Measurements from ENCODE around the gene FGF14.
"Not testable (repeated sequence)": the region's sequence is repeated elsewhere in the genome, so short reads cannot be mapped to it uniquely, and the experiment has no call there.

FGF14 gene

DNA sequence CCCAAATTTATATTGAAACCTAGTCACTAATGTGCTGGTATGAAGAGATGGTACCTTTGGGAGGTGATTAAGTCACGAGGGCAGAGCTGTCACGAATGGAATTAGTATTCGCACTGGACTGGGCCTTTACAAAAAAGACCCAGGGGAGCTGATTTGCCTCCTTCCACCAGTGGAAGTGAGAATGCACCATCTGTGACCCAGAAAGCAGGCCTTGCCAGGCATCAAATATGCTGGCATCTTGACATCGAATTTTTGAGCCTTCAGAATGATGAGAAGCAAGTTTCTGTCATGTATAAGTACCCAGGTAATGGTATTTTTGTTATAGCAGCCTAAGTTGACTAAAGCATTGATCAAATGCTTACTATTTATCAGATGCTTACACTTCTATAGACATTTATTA is 373.6 kb downstream of the FGF14 start:
- DNase-seq, result no peak

DNA sequence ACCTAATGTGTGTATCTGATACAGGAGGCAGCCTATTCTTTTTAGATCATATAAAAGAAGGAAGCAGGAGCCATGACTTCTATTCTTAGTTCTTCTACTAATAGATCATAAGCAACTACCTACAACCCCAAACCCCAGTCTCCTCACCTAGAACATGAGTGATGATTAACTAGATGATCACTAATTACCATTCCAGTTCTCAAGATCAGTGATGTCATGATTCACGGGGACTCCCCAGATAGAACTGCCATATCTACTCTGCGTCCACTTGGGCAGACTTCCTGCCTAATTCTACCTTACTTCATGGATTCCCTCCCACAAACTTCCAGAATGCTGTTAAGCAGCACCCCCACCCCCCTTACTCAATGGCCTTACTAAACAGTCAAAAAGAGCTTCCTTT is 380.1 kb downstream of the FGF14 start:
- DNase-seq, result no peak

DNA sequence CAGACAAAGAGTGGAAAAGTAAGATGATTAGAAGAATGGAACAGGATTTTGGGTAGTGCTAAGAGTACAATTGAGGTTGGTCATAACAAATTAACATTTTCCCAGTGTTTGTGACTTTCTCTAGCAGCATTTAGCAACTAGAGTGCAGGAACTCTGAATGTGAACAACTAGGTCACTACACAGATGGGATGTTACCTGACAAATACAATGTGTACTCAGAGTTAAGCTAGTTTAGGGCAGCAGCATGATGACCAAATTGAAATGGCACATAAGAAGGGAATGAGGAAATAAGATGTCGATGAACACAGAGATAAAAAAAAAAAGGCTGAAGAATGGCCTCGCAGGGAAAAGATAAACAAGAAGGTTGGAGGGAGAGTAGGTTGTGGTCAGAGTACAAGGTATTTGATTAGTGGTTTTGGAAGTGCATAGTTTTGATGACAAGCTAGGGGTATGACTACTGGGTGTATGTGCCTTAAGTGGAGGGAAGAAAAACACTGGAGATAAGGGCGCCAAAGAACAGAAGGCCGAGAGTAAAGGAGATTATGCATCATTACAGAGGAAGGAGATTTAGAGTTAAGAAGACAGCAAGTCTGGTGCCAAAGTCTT is 381.1 kb downstream of the FGF14 start:
- DNase-seq, result no peak

DNA sequence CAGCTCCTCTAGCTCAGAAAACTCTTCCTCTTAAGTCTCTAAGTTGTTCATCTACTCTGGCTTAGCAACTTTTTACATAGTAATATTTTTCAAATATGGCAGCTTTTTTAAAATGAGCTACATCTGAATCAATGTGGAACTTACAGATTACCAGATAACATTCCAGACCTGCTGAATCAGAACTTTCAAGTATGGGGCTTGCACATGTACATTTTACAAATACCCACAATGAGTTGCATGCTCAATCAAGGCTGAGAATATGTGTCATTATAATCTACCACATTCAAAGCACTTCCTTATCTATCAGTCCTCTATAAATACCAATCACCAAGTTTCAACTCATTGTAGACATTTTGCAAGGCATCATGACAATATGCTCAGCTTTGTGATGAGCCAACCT is 383.1 kb downstream of the FGF14 start:
- DNase-seq, result no peak

DNA sequence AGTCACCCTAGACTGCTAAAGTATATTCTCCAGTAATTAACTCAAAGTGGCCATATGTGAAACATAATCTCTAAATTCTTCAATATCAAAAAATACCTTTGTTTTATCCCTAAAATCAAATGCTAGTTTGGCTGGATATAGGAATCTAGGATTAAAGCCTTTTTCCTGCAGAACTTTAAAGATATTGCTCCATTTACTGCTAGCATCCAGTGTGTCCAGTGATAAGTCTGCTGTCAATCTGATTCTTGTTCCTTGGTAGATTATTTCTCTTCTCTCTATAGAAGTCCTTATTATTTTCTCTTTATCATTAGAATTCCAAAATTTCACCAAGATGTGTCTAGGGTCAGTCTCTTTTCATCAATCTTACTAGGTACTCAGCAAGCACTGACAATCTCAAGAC is 384.6 kb downstream of the FGF14 start:
- no peak for DNase-seq

DNA sequence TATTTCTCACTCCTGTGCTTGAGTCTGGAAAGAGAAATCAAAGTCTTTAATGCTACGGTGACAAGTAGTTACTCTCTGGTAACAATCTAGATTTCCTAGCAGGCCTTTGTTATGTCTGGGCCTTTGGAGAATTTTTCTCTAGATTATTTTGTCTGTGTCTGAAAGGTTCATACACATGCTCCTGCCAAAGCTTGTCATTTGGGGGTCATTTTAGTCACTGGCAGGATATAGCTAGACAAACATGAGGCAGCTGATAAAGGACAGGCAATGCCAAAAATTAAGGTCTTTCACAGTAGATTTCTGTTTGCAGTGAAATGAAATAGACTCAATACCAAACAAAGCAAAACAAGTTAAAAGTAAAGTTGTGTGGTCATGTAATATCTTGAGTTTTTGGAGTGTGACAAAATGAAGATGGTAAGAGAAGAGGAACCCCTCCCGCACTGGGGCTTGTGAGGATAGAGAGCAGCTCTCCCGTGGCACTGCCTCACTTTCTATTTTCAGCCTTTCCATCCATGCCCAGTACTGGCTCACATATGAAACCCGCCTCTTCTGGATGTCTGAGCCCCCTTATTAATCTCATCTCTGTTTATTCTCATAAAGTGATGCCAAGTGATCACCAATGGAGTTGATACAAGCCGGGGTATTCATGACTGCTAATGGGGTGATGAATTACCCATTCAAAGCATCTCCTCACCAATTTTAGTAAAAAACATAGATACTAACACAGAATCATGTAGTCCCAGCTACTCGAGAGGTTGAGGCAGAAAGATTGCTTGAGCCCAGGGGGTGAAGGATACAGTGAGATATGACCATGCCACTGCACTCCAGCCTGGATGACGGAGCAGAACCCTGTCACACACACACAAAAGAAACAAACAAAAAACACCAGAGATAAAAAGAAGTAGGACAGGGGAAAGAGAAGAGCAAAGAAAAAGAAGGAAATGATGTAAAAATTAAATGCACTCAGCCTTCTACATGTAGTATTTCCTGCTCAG is 389.3 kb downstream of the FGF14 start:
- DNase-seq, result no peak

DNA sequence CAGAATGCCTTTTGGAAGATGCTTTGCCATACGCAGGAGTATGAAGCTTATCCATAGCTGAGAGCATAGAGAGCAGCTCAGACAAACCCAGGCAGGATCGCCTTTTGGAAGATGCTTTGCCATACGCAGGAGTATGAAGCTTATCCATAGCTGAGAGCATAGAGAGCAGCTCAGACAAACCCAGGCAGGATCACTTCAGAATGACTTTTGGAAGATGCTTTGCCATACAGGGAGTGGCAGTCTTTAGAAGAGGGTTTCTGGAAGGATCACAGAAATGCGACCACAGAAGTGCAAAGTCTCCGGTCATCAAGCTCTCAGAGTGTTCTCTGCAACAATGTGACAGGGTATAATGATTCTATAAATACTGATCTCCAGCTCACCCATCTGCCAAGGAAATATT is 390.4 kb downstream of the FGF14 start:
- DNase-seq, result not testable (repeated sequence)

DNA sequence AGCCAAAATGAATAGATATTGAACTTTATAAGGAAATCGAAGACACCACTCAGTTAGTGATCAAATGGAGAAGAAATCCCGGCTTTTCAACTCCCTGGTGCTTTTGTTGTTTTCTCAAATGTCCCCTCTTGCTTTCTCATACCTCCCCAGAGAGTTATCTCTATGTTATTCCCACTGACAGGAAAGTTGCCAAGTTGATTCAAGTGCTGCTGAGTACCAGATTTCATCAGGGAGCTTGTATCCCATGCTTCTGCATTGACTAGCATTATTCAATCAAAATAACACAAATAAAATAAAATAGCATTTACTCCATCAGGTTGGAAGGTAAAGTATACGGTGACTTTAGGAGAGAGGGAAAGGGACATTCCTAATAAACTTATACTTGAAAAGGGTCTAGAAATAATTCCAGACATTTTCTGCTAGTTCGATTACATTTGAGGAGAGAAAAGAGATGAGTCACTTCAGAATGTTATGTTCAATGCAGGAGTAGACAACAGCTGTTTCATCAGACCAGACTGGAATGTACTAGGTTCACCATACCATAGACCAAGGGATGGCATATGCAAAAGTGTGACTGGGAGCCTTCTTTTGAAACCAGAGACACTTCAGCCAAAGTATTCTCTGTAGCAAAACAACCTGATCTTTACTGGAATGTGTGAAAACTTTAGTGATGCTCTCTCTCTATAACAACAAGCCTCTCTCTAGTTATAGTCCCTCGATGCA is 397.8 kb downstream of the FGF14 start:
- no peak for DNase-seq

DNA sequence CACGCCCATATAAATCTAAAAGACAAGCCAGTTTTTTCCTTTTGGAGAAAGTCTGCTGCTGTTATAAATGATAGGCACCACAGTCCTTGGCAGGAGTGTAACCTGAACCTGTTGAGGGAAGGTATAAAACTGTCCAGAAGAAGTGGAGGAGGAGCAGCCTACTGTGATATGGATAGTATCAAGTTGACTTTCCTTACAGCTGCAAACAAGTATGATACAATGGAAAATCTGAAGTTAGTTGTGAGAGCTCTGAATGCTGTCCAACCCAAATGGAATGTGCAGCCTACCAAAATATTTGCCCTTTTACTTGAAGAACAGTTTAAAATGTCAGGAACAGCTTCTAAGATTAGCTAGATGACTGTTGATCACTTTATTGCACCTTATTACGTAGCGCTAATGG is 399.6 kb downstream of the FGF14 start:
- DNase-seq, result no peak

DNA sequence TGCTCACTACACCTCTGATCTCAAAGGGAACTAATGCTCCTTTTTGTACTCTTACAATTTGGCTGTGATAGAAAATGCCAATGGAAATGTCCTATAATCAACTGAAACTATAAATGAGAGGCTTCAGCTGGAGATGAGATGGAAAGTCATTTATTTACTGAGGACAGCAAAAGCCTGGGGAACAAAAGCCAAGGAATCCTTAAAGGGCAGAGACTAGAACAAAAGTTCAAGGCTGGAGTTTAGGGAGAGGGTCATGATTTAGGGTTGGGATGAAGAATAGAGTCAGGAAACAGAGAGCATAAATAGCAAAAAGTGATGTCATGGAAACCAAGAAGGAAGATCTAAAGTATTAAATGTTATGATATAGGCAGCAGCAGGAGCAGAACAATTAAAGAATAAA is 401.1 kb downstream of the FGF14 start:
- no peak for DNase-seq

DNA sequence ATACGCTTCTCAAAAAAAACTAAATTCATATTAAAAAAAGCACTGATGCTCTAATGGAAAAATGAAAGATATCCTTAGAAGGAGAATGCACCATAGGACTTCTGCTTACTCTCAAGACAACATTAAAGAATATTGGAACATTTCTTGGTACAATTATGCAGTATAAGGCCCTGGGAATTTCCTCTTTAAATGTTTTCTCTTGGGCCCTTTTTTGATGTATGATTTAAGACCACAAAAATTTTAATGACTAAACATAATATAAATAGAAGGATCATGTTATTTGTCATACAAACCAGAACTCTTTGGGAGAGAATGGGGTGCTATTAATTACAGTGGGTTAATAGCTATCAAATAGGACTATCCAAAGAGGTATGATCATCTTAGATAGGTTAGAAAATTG is 403.7 kb downstream of the FGF14 start:
- no peak for DNase-seq

DNA sequence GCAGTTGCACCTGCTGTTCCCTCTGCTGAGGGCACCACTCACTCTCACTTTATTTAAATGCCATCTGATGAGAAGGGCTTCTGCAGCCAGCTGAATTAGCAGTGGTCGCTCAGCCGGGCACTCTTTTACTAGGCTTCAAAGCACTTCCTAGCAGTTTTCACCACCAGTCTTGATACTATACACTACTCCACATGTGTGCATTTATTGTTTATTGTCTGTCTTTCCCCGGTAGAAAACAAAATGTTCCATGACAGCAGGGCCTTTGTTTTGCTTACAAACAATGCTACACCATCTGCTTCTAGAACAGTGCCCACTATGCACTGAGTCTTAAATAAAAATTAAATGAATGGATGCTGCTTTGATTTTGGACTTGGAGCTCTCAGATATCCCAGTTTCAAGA is 404.9 kb downstream of the FGF14 start:
- no peak for DNase-seq

DNA sequence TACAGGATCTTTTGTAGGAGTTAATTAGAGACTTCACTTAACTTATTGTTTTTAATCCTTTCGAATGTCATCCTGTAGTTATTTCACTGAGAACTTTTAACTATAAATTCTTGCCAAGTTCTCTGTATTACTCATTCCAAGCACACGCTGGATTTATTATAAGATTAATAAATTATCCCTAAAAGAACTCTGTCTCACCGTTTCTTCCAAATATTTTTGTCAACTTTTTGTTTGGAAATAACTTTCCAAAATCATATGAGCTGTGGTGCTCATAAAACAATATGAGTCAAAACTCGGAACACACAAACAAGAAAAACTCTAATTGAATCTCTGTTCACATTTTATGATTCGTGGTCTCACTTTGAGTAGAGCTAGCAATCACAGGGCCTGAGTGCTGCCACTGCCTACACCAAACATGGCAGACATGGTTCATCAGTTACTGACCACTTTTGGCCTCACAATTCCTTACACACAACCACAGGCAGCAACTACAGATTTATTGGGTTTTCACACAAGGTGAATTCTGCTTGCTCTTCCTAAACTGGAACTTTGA is 412.0 kb downstream of the FGF14 start:
- no peak for DNase-seq

DNA sequence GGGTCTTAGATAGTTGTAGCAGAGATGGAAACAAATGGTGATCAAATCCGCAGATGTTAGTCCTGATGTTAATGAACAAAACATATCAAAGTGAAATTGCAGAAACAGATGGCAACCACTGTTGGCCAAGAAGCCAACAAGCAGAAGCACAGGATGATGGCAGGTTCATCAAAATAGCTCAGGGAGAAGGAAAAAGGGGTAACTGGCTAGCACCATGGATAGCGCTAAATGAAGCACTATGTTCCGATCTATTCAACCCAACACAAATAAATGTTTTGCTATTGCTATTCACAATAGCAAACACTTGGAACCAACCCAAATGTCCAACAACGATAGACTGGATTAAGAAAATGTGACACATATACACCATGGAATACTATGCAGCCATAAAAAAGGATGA is 413.7 kb downstream of the FGF14 start:
- DNase-seq, result no peak

DNA sequence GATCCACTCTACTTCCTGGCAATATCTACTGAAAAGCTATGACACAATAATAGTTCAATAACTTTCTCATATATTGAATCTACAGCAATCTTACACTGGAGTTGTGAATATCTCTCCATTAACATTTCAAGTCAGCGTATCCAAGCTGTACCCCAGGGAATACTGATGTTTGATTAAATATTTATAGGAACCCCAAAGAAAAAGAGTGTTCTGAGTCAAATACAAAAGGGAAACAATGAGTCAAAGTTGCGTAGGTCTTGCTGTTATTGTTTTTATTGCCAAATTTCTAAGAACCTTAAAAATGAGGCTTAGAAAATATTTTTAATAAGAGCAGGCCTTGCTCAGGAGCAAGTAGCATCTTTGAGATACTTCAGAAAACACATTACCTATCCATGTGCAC is 415.5 kb downstream of the FGF14 start:
- DNase-seq, result no peak

DNA sequence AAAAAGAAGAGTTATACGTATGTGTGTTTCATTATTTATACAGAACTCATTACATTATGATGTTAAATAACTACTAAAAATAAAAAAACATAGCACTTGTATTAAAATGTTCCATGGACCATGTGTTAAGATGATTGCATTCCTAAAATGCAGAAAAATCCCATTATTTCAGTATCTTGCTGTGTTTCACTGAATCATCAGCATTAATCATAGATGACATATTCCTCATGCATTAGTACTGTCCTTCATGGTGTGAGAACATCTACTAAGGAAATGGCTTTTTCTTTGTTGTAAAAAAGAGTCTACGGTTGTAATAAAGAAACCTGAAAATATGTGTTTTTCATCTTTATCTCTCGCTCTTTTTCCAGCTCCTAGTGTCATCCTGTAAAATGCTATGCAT is 416.5 kb downstream of the FGF14 start:
- DNase-seq, result no peak

DNA sequence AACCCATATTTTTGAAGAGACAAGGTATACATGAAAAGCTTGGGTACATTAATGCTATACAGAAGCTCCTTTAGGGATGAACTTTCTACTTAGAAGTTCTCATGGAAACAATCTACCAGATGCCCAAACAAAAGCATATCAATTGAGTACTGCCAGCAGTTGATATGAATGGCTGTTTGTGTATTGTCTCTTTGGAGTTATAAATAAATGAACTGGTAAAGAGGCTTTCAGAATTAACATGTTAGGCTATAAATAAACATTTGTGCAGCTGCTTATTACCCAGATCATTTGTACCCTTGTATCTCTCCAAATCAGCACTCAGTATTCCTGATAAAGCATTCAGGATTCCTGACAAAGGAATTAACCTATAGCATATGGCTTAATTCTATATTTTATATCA is 418.9 kb downstream of the FGF14 start:
- DNase-seq, result no peak

DNA sequence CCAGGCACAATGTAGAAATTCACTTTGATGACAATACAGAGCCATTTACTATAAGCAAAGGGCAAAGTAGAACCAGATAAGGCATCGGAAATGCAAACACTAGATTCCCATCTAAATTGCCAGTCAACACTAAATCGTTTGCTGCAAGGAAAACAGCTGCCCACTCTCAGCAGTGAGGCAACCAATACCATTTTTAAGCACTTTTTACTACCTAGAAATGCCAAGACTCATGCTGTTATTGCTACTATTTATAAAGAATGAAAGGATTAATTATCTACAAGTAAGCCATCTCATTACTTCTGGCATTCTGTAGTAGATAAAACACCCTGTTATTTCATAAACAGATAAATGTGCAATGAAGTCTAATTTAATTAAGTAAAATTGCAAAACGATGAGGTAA is 422.0 kb downstream of the FGF14 start:
- no peak for DNase-seq

DNA sequence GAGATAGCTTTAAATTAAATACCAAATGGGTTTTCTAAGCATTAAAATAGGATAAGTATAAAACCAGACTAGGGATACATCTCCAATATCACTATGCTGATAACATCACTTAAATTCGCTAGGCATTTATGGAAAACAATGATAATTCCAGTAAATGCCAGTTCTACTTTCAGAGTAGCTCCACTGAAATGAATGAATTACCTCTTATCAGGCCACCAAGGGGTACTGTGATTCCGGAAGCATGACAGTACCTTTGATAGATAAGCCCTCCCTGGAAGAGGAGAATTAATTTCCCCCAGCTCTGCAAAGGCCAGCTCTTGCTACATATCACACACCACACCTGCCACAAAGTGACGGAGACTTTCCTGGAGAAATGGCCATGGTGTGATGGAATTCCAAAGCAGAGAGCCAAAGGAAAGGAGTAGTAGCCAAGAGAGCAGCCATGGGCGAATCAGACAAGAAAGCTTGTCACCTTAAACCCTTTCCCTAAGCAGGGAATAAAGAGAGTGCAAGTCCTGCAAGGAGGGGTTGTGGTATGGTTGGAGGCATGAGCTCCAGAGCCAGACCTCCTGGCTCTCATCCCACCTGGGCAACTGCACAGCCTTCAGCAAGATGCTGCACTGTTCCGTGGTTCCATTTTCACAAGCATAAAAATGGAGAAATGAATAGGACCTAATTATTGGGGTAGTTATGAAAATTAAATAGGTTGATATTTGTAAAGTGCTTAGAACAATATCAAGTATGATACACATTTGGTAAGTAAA is 423.1 kb downstream of the FGF14 start:
- no peak for DNase-seq

DNA sequence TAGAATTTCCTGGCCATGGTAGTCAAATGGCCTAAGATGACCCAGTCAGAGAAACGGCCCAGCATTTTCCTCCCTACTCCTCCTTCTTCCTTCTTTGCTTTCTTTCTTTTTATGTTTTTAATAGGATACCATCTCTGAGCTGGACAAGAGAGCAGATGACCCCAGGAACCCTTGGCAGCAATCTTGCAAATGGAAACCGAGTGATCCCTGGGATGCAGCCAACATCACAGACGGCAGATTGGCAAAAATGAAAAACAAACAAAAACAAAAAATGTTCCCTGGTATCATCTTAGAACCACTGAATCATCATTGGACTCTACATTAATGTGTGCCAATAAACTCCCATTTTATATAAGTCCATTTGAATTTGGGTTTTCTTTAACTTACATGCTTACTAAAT is 424.4 kb downstream of the FGF14 start:
- peak; percentile 3 for DNase-seq

DNA sequence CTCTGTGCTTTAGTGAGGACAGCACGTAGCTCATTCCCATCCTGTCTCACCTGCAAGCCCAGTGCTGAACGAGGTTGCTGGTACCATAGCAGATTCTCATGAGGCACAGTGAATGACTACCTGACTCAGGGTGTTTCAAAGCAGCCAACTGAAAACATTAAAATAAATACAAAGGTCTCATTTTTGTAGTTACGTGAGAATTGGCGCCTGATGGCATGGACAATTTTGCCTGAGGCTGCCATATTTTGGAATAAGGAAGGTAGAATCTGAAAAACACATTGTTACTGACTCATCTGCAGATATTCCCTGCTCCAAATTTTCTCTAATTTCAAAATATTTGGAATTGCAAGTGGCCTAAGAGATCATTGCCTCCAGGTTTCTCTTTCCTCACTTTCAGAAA is 429.7 kb downstream of the FGF14 start:
- no peak for DNase-seq

DNA sequence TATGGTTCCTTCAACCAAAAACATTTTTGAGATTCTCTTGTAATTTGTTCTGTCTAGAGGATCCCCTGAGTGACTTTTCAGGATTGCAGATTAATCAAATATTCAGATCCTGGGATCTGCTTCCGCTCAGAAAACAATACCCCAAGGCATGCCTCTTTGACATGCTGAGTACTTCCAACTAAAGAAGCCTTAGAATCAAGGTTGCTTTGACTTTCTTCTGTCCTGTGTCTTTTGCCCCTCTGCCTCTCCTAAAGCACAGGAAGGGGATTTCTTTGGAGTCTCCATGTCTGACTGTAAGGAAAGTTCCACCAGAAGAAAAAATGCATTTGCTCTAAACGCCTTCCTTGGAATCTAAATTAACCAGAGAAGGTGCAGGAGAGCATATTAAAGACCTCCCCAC is 431.5 kb downstream of the FGF14 start:
- no peak for DNase-seq

DNA sequence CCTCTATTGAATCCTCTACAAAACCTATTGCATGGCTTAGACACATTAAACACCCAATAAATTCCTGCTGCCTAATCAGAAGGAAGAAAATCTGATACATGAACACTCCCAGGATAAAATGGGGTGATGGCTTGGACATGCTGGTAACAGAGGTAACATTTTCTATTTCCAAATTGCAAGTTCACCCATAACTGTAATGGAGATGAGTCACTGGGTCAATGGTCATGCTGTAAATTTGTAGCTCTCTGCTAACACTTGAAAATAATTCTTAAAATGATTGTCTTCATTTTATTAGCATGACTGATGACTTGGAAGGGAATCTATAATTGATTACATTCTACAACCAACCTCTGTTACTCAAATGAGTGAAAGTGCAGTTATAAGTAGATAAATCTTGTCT is 434.1 kb downstream of the FGF14 start:
- no peak for DNase-seq
